WTC11 (cell line): ENCODE measurements around the gene CTXN1.

Source experiments
- CTCF ChIP-seq: fragments of 200-600 bp; IDR thresholded peaks from 2 replicates; pipeline ENCODE4 v1.8.0; 2022; ENCODE audit warnings: antibody characterized with exemption
- JUN ChIP-seq: sonication (generic); formaldehyde crosslinking; IDR thresholded peaks from 2 replicates; pipeline ENCODE4 v1.8.0; 2023; ENCODE audit warnings: mild to moderate bottlenecking, missing genetic modification reagents
- MAX ChIP-seq: sonication (generic); formaldehyde crosslinking; IDR thresholded peaks from 2 replicates; pipeline ENCODE4 v1.8.0; 2022; ENCODE audit warnings: mild to moderate bottlenecking, missing genetic modification reagents
- NFE2L1 ChIP-seq: sonication (generic); formaldehyde crosslinking; IDR thresholded peaks from 2 replicates; pipeline ENCODE4 v1.8.1; 2023; ENCODE audit warnings: missing genetic modification reagents
- NR2C2 ChIP-seq: sonication (generic); formaldehyde crosslinking; IDR thresholded peaks from 2 replicates; pipeline ENCODE4 v1.8.0; 2022; ENCODE audit warnings: mild to moderate bottlenecking, missing genetic modification reagents
- TCF7 ChIP-seq: sonication (generic); formaldehyde crosslinking; IDR thresholded peaks from 2 replicates; pipeline ENCODE4 v1.8.0; 2022; ENCODE audit warnings: mild to moderate bottlenecking, low read depth, missing genetic modification reagents, moderate library complexity
- TEAD1 ChIP-seq: sonication (generic); formaldehyde crosslinking; IDR thresholded peaks from 2 replicates; pipeline ENCODE4 v1.8.0; 2022; ENCODE audit warnings: mild to moderate bottlenecking, missing genetic modification reagents
- ZNF121 ChIP-seq: sonication (generic); formaldehyde crosslinking; IDR thresholded peaks from 2 replicates; pipeline ENCODE4 v1.8.0; 2023; ENCODE audit warnings: missing genetic modification reagents
- ZNF416 ChIP-seq: fragments of 250-450 bp; sonication (Bioruptor Pico); IDR thresholded peaks from 2 replicates; pipeline ENCODE4 v1.9.0; 2021; ENCODE audit warnings: mild to moderate bottlenecking, inconsistent platforms

- TF ChIP-seq JUN (CRISPR knock-in tag) = no peak
- no peak for TF ChIP-seq ZNF416 (CRISPR knock-in tag)
- no peak for TF ChIP-seq NR2C2 (CRISPR knock-in tag)
- no peak for TF ChIP-seq TCF7 (CRISPR knock-in tag)
- TF ChIP-seq CTCF = no peak
- no peak for TF ChIP-seq ZNF121
- TF ChIP-seq TEAD1 (CRISPR knock-in tag) = no peak
- TF ChIP-seq MAX = no peak
- no peak for TF ChIP-seq NFE2L1 (CRISPR knock-in tag)
Observed at GRCh38 chr19:7883796-7884570, 42.0 kb downstream of the CTXN1 start.
